ENCODE results near the gene MSANTD7.
"Not testable (repeated sequence)": the region's sequence is repeated elsewhere in the genome, so short reads cannot be mapped to it uniquely, and the experiment has no call there.

Gene MSANTD7, protein sequence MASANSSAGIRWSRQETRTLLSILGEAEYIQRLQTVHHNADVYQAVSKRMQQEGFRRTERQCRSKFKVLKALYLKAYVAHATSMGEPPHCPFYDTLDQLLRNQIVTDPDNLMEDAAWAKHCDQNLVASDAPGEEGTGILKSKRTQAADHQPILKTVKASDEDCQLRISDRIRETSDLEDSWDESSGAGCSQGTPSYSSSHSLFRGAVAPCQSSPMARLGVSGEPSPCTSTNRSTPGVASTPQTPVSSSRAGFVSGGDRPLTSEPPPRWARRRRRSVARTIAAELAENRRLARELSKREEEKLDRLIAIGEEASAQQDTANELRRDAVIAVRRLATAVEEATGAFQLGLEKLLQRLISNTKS

DNA sequence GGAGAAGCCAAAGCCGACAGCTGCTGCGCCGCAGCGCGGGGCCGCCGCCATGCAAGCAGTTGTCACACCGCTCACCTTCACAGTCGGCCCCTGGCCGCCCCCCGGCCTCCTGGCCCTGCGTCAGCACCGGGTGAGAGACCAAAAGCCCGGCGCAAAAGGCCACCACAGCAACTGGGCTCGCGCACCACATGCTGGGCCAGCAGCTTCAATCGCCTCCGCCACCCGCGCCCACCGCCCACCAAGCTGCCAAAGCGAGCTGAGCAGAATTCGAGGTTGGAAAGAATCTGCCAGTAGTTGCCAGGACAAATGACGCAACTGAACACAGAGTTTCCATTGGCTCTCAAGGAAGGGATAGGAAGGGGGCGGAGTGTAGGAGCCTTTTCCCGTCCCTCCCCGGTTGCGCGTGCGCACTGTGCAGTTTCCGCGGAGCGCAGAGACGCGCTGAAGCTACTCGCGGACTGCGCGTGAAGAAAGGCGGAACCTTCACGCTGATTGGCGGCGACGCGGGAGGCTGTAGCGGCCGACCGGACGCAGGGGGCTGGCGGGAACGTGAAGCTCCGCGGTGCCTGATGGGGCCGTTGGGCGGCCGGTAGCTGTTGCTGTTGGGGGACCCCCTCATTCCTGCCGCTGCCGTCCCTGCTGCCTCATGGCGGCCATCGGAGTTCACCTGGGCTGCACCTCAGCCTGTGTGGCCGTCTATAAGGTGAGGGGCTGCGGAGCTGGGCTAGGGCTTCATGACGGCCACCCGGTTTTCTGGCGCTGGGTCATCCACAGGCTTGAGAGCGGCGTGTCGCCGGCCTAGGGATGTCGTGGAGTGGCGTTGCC is at the start of gene MSANTD7, which contains the start of the genes CDNF and HSPA14:
MSANTD7 (plus strand) TSS at position 550 of the 825 bp plus-strand sequence. CDS start 3,979 bp downstream, outside the sequence.
CDNF (minus strand) TSS at position 281 of the 825 bp plus-strand sequence; CDS start at position 190, 91 bp downstream.
HSPA14 (plus strand) TSS at position 550 of the 825 bp plus-strand sequence; CDS start at position 647, 97 bp downstream.
- peak; percentile 100 for DNase-seq

DNA sequence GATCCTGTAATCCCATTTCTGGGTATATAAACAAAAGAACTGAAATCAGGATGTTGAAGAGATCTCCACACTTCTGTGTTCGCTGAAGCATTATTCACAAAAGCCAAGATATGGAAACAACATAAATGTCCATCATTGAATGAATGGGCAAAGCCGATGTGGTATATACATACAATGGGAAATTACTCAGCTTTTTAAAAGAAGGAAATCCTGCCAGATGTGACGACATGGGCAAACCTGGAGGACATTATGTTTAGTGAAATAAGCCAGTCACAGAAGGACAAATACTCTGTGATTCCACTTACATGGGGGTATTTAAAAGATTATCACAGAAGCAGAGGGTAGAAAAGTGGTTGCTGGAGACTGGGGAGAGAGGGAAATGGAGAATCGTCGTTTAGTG is 39.5 kb upstream of the MSANTD7 start:
- DNase-seq: no peak

DNA sequence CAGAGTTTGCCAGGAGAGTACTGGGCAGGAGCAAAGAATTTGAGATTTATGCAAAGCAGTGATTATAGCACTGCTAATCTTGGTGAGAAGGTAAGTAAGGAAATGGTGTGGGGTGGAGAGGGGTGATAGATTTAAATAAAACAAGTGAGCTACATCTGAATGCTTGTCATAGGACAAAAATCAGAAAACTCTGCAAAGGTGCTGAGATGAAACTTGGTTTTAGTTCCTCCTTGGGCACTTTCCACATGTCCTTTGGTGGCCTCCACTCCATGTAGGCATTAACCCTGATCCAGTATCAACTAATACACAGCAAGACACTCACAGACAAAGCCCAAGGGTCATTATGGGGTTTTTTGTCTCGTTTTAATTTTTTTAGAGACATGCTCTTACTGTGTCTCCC is 37.7 kb upstream of the MSANTD7 start:
- no peak for DNase-seq

DNA sequence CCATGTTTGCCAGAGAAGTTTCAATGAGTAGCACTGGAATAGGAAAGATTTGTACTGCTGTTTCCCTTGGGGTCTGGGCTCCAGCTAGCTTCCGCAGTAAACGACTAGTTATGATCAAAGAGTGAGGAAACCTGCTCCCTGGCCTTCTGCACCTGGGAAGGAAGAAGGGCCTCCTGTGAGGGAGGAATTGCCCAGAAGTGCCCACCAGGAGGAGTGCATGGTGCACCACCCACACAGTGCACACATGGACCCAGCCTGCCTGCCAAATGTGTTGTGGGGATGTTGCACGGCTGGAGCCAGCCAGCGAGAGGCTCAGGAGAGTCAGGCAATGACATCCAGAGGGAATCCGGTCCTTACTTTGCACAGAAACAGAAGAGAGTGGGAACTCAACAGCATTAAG is 36.4 kb upstream of the MSANTD7 start:
- DNase-seq: no peak

DNA sequence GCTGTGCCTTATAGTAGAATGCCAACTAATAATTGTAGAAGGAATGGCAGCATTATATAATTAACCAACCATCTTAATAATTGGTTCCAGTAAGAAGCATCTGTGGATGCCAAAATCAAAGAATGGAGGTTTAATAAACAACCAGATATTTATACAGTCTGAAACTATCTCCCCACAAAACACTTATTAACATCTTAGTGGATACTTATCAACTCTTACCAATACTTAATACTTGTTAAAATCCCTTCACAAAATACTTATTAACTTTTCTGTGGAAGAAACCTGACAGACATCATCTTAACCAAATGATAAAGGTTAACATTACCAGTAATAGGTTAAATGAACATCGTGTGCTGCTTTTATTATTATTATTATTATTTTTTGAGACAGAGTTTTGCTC is 34.3 kb upstream of the MSANTD7 start:
- no peak for DNase-seq

DNA sequence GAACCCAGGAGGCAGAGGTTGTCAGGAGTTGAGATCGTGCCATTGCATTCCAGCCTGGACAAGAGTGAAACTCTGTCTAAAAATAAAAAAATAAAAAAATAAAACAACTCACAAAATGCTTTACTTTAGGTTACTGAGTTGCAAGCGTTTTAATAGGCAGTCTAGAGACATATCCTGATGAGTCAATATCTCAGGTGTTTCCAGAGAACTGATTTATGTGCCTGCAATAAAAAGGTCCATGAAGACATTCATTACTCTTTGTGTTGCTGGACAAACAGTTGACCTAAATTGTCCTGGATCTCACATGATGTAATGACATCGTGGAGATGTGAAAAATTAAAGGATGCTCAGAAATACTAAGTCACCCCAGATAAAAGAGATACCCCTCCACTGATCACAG is 31.8 kb upstream of the MSANTD7 start:
- no peak for DNase-seq

DNA sequence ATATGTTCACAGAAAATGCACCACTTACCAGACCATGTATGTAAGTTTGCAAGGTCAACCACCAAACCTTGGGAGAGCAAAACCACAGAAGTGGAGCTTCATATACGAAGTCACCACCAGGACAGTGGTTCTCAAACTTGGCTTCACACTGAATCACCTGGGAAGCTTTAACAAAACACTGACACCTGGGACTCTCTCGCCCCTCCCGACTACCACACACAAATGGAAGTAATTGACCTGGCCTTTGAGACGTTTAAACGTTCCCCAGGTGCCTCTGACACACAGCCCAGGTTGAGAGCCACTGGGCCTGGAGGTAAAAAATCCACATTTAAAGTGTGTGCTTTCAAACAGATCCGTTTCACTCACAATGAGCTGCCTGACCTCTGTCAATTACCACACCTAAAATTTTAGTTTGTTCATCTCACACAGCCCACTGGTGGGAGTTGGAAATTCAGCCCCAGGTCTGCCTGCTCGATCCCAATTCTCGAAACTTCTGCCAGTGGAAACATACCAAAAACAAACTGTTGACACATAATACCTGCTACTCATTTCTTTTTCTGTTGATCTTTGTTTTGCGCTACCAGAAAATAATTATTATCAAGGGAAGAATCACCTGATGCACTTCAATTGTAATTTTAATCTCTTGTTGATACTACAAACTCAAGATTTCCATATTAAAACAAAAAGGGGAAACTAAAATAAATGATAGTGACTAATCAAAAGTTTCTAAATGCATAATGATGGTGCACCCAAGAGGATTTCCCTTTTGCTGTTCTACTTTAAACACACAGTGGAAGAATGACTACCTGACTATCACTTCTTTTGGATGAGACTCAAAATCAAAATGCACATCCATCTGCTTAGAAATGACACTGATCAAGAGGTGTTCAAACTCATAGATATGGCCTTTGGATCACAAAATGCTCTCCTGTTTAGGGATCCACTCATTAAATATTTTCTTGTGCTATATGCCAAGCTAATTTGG is 26.8 kb upstream of the MSANTD7 start:
- no peak for DNase-seq

DNA sequence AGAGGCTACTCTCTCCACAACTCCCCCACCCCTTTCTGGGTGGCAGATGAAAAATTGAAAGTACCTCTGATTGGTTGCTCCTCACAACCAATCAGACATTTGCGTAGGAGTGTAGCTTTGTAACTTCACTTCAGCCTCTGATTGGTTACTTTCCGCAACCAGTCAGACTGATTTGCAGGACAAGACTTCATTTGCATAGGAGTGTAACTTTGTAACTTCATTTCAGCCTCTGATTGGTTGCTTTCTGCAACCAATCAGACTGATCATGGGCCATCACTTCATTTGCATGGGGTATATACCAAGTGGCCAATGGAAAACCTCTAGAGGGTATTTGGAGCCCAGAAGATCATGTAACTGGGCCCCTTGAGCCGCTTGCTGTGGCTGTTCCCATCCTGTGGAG is 25.8 kb upstream of the MSANTD7 start:
- no peak for DNase-seq

DNA sequence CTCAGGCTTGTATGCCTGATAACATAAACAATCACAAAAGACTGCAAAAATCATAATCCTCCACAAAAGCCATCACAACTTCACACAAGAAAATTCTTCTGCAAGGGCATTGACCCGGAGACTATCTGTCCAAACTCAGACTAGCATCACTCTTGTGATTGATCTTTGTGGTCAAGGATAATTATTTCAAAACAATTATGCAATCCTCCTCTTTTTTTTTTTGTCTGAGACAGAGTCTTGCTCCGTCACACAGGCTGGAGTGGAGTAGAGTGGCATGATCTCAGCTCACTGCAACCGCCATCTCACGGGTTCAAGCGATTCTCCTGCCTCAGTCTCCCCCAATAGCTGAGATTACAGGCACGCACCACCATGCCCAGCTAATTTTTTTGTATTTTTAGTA is 22.4 kb upstream of the MSANTD7 start:
- DNase-seq: no peak

DNA sequence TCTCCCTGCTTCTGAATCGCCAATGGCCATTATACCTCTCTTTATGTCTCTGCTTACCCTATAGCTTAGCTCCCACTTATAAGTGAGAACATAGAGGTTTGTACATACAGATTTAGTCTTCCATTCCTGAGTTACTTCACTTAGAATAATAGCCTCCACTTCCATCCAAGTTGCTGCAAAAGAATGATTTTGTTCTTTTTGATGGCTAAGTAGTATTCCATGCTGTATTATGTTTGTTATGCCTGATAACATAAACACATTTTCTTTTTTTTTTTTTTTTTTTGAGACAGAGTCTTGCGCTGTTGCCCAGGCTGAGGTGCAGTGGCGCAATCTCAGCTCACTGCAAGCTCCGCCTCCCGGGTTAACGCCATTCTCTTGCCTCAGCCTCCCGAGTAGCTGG is 21.4 kb upstream of the MSANTD7 start:
- DNase-seq: not testable (repeated sequence)

DNA sequence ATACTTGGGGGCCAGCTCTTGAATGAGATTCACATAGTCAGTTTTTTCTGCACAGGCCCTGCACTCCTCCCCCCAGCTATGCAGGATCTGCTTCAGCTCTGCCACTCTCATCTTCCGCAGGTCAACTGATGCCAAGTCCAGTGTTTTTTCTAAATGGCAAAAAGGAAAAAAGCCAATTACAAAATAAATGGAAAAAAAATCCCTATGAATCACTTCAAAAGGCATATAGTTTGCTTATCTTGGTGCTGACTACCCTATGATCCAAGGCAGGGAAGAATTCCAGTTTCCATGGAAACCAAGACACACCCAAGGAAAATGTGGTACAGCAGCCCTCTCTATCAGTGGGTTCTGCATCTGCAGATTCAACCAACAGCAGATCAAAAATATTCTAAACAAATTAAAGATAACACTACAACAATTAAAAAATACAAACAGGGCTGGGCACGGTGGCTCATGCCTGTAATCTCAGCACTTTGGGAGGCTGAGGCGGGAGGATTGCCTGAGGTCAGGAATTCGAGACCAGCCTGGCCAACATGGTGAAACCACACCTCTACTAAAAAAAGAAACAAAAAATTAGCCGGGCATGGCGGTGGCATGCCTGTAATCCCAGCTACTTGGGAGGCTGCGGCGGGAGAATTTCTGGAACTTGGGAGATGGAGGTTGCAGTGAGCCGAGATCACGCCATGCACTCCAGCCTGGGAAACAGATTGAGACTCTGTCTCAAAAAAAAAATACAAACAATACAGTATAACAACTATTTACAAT is 17.9 kb upstream of the MSANTD7 start:
- no peak for DNase-seq

DNA sequence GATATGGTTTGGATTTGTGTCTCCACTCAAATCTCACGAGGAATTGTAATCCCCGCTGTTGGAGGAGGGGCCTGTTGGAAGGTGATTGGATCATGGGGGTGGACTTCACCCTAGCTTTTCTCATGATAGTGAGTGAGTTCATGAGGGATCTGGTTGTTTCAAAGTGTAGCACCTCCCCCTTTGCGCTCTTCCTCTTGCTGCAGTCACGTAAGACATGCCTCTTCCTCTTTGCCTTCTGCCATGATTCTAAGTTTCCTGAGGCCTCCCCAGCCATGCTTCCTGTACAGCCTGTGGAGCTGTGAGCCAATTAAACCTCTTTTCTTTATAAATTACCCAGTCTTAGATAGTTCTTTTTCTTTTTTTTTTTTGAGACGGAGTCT is 17.3 kb upstream of the MSANTD7 start:
- no peak for DNase-seq

DNA sequence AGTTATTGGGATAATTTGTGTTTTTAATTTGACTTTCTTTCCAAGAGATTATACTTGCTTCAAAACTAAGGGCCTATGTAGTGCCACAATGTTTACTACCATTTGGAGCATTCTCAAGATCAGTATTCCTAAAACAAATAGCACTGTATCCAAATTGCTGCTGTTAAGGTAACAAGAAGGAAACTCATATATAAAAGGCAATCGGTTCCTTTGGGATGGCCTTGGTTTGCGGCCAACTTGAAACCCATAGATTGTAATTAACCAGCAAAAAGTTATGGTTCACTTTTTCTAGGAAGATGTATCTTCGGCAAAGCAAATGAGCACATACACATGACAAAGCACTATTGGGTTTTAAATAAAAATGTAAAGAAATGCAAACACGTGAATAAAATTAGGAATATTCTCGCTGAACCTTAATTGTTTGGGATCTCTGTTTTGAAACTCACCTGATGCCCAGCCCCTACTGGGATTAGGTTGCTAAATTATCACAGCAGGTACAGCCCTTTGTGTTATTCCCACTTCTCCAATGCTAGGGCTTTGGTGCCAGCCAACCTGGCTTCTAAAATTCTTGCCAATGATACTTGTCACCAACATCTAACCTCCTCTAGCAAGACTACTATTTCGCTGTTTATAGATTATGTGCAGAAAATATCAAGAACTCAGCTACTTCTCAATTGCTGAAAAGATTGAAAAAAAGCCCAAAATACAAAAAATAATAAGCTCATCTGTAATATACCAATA is 16.3 kb upstream of the MSANTD7 start:
- no peak for DNase-seq

DNA sequence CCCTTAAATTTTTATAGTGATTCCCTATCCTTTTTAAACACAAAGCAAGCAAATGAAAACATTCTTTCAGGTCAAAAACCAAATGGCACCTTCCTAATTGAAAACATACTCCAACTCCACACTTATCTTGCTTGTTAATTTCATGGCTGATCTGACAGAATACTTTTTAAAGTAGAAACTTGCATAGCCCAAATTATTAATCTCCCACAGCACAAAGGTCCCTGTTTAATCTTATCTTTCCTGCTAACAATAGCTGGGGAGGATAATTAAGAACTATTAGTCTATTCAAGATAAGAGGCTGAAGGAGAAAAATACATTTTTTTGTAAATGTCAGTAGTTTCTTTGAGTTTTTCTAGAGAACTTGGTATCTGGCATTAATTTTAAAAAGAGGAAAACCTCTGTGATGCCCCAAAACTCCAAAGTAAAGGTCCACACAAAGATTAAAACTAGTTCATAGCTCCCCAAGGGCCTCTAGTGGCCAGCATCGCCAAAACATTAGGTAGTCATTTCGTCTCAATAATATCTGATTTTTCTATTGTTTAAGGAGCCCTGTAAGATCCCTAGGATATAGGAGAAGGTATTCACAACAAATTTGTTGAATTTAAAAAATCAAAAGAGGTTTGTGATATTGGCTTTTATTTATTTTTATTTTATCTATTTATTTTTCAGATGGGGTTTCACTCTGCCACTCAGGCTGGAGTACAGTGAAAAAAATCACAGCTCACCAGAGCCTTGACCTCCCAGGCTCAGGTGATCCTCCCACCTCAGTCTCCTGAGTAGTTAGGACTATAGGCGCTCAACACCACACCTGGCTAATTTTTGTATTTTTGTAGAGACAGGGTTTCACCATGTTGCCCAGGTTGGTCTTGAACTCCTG is 15.0 kb upstream of the MSANTD7 start:
- DNase-seq: peak; percentile 70

DNA sequence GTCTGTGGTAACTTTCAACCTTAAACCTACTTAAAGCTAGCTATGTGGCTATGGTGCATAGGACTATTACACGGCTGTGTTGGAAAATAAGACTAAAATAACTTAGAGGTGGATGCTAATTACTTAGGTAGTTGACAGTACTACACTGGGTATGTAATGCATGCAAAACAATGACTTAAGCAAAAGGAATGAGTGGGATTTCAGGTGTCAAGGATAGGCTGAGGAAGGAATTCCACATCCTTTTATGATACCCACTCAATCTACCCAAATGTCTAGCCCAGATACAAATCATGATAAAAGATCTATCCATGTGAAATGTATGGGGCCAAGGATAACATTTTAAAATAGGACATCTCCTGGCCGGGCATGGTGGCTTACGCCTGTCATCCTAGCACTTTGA is 14.1 kb upstream of the MSANTD7 start:
- no peak for DNase-seq

DNA sequence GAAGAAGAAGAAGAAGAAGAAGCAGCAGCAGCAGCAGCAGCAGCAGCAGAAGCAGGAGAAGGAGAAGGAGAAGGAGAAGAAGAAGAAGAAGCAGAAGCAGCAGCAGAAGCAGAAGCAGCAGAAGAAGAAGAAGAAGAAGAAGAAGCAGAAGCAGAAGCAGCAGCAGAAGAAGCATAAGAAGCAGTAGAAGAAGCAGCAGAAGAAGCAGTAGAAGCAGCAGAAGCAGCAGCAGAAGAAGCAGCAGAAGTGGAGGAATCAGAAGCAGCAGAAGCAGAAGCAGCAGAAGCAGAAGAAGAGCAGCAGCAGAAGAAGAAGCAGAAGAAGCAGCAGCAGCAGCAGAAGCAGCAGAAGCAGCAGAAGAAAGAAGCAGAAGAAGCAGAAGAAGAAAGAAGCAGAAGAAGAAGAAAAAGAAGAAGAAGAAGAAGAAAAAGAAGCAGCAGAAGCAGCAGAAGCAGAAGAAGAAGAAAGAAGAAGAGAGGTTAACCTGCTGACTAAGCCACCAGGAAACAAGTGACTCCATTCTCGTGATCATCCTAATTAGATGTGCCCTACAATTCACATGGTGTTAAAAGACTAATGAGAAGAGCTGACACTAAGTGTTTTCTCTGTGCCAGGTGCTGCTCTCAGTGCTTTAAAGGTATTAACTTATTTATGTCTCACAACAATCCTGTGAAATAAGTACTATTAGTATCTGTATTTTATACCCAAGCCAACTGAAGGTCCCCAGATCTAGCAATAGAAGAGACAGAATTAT is 11.9 kb upstream of the MSANTD7 start:
- no peak for DNase-seq

DNA sequence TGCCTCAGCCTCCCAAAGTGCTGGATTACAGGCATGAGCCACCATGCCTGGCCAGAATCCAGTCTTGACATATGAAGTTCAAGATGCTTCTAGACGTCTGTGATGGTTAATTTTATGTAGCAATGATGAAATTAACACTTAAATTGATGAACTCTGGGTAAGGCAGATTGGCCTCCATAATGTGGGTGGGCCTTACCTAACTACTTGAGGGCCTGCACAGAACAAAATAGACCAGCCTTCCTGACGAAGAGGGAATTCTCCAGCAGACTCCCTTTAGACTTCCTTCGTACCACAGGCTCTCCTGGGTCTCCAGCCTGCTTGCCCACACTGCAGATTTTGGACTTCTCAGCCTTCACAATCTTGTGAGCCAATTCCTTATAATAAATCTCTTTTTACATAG is 5.0 kb upstream of the MSANTD7 start:
- no peak for DNase-seq

DNA sequence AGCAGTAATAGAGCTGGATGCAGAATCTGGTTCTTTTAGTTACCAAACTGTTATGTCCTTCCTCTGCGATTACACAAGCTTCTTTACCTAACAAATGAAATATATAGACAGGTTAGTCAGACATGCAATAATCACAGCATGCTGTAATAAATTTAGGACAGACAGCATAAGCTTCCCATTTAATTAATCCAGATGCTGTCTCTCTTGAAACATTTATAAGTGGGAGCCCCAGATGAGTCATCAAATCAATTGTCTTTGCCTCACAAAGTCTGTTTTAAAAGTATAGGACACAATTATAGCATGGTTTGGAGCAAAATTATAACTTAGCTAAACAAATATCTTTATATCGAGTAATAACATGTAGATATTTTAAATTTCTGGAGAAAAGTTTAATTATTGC is 1.9 kb upstream of the MSANTD7 start:
- peak; percentile 6 for DNase-seq

DNA sequence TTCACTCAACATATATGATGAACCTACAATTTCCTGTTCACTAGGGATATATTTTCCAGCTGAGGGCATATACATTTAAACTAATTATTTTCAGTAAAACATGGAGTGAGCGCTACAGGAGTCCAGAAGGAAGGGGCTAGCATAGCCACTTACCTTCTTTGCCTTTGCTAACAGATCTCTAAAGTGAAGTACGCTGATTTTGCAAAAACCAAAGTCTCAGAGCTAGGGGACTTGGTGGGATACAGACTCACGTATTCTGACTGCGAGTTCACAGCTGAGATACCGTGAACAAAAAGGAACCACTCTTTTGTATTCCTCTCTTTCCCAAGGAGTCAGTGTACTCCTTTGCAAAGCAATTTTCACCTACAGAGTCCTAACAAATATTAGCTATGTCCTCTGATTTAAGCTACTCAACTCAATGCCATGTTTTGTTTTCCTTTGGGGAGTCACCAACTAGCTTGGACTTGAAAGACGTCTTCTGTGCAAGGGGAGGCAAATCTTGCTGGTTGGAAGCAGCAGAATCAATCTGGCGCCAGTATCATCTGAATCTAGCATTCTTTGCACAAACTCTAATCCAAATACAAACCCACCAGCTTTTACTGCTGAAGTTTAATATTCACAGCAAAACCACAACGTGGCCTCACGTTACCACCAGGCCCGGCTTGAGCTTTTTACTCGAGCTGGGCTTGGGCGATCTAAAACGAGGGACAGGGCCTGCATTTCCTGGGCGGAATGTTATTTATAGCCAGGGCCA is 926 bp upstream of the MSANTD7 start:
- no peak for DNase-seq
